Activated CD4-positive, alpha-beta memory T cell treated with anti-CD3 and anti-CD28 coated beads for 36 hours (primary cell): ENCODE measurements around the gene NUP210. TPM values are rescaled to one million over a fixed set of nuclear protein-coding genes. Genes with fewer than 3 reads are reported as not detected.
A peak's percentile ranks its signal among the peaks of the same experiment; 100 is the strongest.

Experiments used
- CTCF ChIA-PET: fragments of 350-600 bp; sonication (Branson Sonifier 250); formaldehyde crosslinking; loops from one replicate; lab custom pipeline; 2021; ENCODE audit warnings: antibody characterized with exemption, inconsistent platforms; lab: Charles Lee
- POLR2A ChIA-PET: fragments of 350-600 bp; sonication (Branson Sonifier 250); formaldehyde crosslinking; loops from one replicate; lab custom pipeline; 2021; ENCODE audit warnings: antibody characterized with exemption; lab: Charles Lee
- DNase-seq: peaks from one replicate; pipeline ENCODE4 v3.0.0-alpha.2; 2020
- H3K27ac Mint-ChIP-seq: one replicate; pipeline ENCODE4 v1.8.0; 2021; ENCODE audit warnings: mixed read lengths
- H3K27me3 Mint-ChIP-seq: one replicate; pipeline ENCODE4 v1.8.0; 2021; ENCODE audit warnings: mixed read lengths
- H3K36me3 Mint-ChIP-seq: one replicate; pipeline ENCODE4 v1.8.0; 2021; ENCODE audit warnings: mixed read lengths
- H3K4me1 Mint-ChIP-seq: one replicate; pipeline ENCODE4 v1.8.0; 2021; ENCODE audit warnings: low read depth, mixed read lengths
- H3K4me3 Mint-ChIP-seq: one replicate; pipeline ENCODE4 v1.8.0; 2021; ENCODE audit warnings: mild to moderate bottlenecking, mixed read lengths
- H3K9me3 Mint-ChIP-seq: one replicate; pipeline ENCODE4 v1.8.0; 2021; ENCODE audit warnings: mixed read lengths
- intact Hi-C: fragments of 100-400 bp; cut with micrococcal nuclease; formaldehyde crosslinking; loops from one replicate; pipeline ENCODE4 v1.15.1; 2023
- total RNA-seq, 2 experiments: library from RNA; stranded (reverse); gene quantifications; one replicate each; pipeline ENCODE4 v1.2.3, GENCODE V29; 2021

Gene NUP210
- total RNA-seq, 2 experiments from 2014 or later = 140 to 144 TPM

DNA sequence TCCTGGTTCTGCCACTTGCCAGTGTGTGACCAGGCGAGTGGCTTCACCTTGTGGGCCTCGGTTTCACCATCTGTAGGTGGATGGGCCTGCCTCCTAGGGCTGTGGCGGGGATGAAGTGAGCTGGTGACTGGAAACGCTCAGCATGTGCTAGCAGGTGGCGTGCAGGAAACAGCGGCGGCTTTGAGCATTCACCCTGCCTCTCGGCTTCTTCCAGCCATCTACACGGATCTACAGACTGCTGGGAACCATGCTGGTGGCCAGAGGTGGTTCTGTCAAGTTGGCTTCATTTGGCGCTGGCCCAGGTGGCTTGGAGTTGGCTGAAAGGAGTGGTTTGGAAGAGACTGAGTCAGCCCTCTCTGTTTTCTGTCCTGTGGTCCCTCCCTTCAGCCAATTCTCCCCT is 106.3 kb downstream of the NUP210 start:
- Mint-ChIP-seq H3K9me3 (no peaks in the 10 kb centered on the region), H3K4me1 (no peaks in the 10 kb centered on the region), H3K36me3 (peaks cover 29% of the 10 kb centered on the region), H3K27ac (no peak overlapping the region), H3K27me3 (no peaks in the 10 kb centered on the region), H3K4me3 (no peak overlapping the region)
- intact Hi-C loops = no loop called here
- ChIA-PET CTCF (no interaction called here), POLR2A (no interaction called here)
- DNase-seq = no peak

DNA sequence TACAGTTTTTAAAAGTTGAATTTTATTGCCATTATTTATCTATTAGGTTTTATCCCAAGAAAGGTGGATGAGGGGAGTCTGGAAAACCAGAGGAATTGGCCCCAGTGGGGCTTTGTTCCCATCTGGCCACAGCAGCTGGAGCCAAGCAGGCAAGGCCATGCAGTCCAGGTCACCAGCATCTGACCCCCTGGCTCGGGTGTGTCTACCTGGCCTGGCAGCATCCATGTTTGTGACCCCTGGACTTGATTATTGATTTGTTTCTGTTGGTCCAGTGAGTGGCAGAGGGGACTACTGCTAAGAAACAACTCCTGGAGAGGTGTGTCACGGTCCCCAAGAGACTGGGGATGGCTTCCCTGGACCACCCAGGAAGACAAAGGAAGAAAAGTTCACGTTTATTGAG is 111.1 kb downstream of the NUP210 start:
- CTCF ChIA-PET = interaction anchor here (1.2 to 3.4 kb wide), 2 partner anchors 144 to 217 kb away, joined by 6 to 19 read pairs; no protein-coding TSS in a partner anchor
- intact Hi-C loops = loop anchor here (5.0 kb wide), 1 partner anchor 143 kb away; no protein-coding TSS in a partner anchor

DNA sequence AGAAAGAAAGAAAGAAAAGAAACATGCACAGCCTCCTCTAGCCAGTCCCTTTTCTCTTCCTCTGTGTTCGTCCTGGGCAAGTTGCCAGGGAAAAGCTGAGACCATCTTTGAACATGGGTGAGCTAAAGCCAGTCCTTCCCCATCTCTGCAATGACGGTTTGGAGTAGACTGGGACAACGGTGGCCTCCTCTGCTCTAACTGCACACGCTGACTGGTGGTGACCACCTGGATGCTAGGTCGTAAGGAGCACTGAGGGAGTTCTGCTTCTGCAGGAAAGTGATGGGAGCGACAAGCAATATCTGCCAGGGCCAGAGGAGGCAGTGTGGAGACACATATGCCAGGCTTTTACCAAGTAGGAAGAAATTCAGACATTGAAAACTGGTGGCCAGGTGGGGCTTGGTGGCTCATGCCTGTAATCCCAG is 111.7 kb downstream of the NUP210 start:
- Mint-ChIP-seq H3K36me3 (no peaks in the 10 kb centered on the region), H3K4me1 (peaks cover 4% of the 10 kb centered on the region), H3K4me3 (no peak overlapping the region), H3K27ac (no peak overlapping the region), H3K27me3 (no peaks in the 10 kb centered on the region), H3K9me3 (no peaks in the 10 kb centered on the region)
- CTCF ChIA-PET = interaction anchor here (1.3 to 3.4 kb wide), 3 partner anchors 11 to 216 kb away, joined by 4 to 19 read pairs (median 10); no protein-coding TSS in a partner anchor
- POLR2A ChIA-PET = no interaction called here
- intact Hi-C loops = loop anchor here (5.0 kb wide), 1 partner anchor 144 kb away; no protein-coding TSS in a partner anchor
- peak; percentile 41 for DNase-seq

More for the DNA sequence above, 111.1 kb downstream of the NUP210 start:
- Mint-ChIP-seq H3K4me3 (no peak overlapping the region), H3K27ac (no peak overlapping the region), H3K4me1 (peaks cover 4% of the 10 kb centered on the region), H3K9me3 (no peaks in the 10 kb centered on the region), H3K36me3 (no peaks in the 10 kb centered on the region), H3K27me3 (no peaks in the 10 kb centered on the region)
- no peak for DNase-seq
- POLR2A ChIA-PET = interaction anchor here (0.7 kb wide), 1 partner anchor 173 kb away, joined by 4 read pairs; no protein-coding TSS in a partner anchor

DNA sequence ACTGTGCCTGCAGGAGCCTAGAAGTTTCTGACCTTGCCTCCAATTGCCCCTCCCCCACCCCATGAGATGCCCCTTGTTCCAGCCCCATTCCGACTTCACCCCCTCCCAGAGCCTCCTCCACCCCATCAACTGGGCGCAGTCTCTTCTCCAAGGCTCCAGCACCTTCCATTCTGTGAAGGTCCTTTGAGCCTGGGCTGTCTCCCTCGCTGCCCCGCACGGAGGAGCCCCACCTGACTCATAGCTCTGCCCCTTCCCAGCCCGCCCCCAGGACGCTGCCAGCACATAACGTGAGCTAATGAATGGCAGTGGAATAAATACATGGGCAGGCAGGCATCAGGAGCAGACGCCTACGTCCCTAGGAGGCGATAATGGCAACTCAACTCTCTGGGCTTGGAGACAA is 113.1 kb downstream of the NUP210 start:
- Mint-ChIP-seq H3K27ac (no peak overlapping the region), H3K9me3 (no peaks in the 10 kb centered on the region), H3K36me3 (no peaks in the 10 kb centered on the region), H3K27me3 (no peaks in the 10 kb centered on the region), H3K4me3 (no peak overlapping the region), H3K4me1 (peaks cover 4% of the 10 kb centered on the region)
- DNase-seq = no peak
- intact Hi-C loops = loop anchor here (5.0 kb wide), 1 partner anchor 145 kb away; no protein-coding TSS in a partner anchor
- ChIA-PET CTCF (interaction anchor here (1.3 to 3.4 kb wide), 3 partner anchors 10 to 215 kb away, joined by 4 to 19 read pairs (median 10); no protein-coding TSS in a partner anchor), POLR2A (no interaction called here)

DNA sequence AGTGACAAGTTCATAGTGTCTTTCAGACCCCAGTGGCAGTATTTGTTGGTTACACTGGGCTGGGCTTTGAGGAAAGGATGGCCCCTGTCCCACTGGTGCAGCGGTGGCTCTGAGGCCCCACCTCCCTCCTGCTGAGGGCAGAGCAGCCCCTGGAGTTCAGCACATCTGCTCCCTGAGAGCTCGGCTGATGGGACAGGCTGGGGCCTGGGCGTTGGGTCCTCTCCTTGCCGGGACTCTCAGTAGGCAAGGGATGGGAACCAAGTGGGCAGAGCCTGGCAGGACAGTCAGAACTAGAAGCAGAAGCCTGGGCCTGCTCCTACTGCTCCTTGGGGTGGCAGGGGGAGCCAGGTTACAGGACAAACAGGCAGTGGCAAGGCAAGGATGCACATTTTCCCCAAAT is 114.5 kb downstream of the NUP210 start:
- H3K9me3 Mint-ChIP-seq = no peaks in the 10 kb centered on the region
- no peak for DNase-seq
- POLR2A ChIA-PET = no interaction called here
- CTCF ChIA-PET = no interaction called here
- H3K27ac Mint-ChIP-seq = no peak overlapping the region
- H3K4me1 Mint-ChIP-seq = peaks cover 4% of the 10 kb centered on the region
- H3K27me3 Mint-ChIP-seq = peaks cover 3% of the 10 kb centered on the region
- no peaks in the 10 kb centered on the region for H3K36me3 Mint-ChIP-seq
- H3K4me3 Mint-ChIP-seq = no peak overlapping the region
- intact Hi-C loops = loop anchor here (5.0 kb wide), 1 partner anchor 147 kb away; no protein-coding TSS in a partner anchor

DNA sequence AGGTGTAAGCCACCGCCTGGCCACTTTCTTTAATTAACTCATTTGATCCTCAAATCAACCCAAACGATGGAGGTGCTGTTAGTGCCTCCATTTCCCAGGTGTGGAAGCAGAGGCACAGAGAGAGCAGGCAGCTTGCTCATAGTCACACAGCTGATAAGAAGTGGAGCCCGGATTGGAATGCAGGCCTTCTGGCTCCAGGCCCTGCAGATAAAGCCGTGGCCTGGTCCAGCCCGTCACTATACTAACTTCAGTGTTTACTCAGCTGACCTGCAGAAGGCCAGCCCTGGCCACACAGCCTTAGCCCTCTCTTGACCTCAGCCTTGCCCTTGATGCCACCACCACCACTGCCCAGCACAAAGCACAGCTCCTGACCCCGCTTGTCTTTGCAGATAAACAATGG is 116.7 kb downstream of the NUP210 start:
- intact Hi-C loops = no loop called here
- ChIA-PET CTCF (interaction anchor here (1.7 kb wide), 1 partner anchor 148 kb away, joined by 4 read pairs; no protein-coding TSS in a partner anchor), POLR2A (no interaction called here)
- no peaks in the 10 kb centered on the region for H3K36me3 Mint-ChIP-seq
- no peaks in the 10 kb centered on the region for H3K9me3 Mint-ChIP-seq
- no peak overlapping the region for H3K4me3 Mint-ChIP-seq
- H3K27ac Mint-ChIP-seq = no peak overlapping the region
- DNase-seq = no peak
- H3K27me3 Mint-ChIP-seq = peaks cover 5% of the 10 kb centered on the region
- peaks cover 2% of the 10 kb centered on the region for H3K4me1 Mint-ChIP-seq

DNA sequence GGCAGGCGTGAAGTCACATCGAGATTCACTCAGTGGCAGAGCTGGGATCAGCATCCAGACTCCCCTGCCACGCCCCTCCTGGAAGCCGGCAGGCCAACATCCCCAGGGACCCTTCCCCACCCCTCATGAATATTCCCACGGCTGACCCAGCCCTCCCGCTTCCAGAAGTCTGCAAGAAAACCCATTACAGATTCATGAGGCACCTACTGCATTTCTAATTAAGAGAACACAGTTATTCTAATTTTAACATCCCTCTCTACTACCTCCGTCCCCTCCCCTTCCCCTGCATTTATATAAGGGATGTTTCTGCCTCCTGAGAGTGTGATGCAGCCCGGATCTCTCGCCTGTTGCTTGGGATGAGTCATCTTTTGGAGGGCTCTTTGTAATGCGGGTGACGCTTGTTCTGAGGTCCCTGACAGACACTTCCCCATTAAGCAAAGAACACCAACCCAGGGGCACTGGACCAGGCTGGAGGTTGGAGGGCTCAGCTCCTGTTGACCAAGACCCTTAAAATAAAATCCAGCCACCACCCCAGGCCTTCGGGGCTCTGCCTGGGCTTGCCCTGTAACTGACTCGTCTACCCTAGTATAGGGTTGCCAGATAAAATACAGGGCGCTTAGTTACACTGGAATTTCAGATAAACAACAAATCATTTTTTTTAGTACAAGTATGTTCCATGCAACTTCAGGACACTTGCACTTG is 118.7 kb downstream of the NUP210 start:
- H3K36me3 Mint-ChIP-seq = no peaks in the 10 kb centered on the region
- H3K4me3 Mint-ChIP-seq = no peak overlapping the region
- H3K27me3 Mint-ChIP-seq = peaks cover 12% of the 10 kb centered on the region
- peak; percentile 17 for DNase-seq
- intact Hi-C loops = no loop called here
- no peak overlapping the region for H3K27ac Mint-ChIP-seq
- H3K9me3 Mint-ChIP-seq = no peaks in the 10 kb centered on the region
- POLR2A ChIA-PET = interaction anchor here (0.6 kb wide), 1 partner anchor 1410 kb away, joined by 3 read pairs; no protein-coding TSS in a partner anchor
- H3K4me1 Mint-ChIP-seq = peaks cover 2% of the 10 kb centered on the region
- CTCF ChIA-PET = interaction anchor here (1.7 kb wide), 1 partner anchor 150 kb away, joined by 4 read pairs; no protein-coding TSS in a partner anchor

DNA sequence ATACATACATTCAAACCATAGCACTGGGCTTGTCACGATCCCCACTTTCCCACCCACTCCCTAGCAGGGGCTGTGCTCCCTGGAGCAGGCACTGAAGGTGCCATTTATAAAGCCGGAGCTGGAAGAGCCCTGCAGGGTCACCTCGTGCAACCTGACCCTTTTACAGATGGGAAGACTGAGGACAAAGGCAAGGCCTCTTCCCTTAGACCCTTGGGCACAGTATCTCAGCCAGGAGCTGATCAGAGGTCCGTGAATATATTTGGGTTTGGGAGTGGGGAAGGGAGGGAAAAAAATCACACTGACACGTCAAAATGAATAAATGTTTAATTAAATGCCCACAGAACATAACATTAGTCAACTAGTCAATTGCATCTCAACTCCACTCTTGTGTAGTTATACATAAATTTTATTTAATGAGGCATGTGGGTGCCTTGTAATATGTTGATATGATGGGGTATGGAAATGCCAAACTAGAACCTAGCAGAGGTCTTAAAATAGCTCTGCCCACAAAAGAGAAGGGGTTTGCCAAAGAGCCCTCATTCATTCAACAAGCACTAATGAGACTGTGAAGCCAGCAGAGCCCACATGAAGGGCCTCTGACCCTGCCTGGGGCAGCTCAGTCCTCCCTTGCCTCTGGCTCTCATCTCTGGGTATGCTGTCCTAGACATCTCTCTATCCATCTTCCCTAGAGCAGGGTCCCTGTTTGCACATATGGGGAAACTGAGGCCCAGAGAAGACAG is 119.4 kb downstream of the NUP210 start:
- intact Hi-C loops = no loop called here
- POLR2A ChIA-PET = interaction anchor here (0.6 kb wide), 1 partner anchor 1409 kb away, joined by 3 read pairs; no protein-coding TSS in a partner anchor
- Mint-ChIP-seq H3K4me3 (no peak overlapping the region), H3K27ac (no peak overlapping the region), H3K9me3 (no peaks in the 10 kb centered on the region), H3K36me3 (no peaks in the 10 kb centered on the region), H3K4me1 (peaks cover 2% of the 10 kb centered on the region), H3K27me3 (peaks cover 17% of the 10 kb centered on the region)
- CTCF ChIA-PET = no interaction called here
- DNase-seq = no peak

DNA sequence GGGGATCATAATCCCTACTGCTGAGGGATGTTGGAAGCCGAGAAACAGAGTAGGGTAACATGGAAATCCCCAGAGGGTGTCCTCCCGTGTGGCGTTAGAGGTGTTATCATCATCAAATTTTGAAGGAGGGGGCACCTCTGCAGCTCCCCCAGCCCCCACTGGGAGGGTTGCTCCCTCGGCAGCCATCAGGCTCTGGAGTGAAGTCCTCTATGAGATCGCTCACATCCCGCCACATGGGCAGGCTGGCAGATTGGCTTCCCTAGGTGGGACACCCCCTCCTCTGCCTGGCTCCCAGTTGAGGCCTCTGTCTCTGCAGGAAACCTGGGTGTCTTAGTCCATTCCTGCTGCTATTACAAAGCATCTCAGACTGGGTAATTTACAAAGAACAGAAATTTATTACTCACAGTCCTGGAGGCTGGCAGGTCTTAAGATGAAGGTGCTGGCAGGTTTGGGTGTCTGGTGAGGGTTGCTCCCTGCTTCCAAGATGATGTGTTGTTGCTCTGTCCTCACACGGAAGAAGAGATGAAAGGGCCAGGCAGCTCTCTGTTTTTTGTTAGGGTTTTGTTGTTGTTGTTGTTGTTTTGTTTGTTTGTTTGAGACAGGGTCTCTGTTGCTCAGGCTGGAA is 120.5 kb downstream of the NUP210 start:
- ChIA-PET POLR2A (no interaction called here), CTCF (no interaction called here)
- H3K4me1 Mint-ChIP-seq = peaks cover 2% of the 10 kb centered on the region
- intact Hi-C loops = no loop called here
- H3K27me3 Mint-ChIP-seq = peaks cover 20% of the 10 kb centered on the region
- H3K4me3 Mint-ChIP-seq = no peak overlapping the region
- no peaks in the 10 kb centered on the region for H3K9me3 Mint-ChIP-seq
- no peak overlapping the region for H3K27ac Mint-ChIP-seq
- DNase-seq = no peak
- no peaks in the 10 kb centered on the region for H3K36me3 Mint-ChIP-seq

DNA sequence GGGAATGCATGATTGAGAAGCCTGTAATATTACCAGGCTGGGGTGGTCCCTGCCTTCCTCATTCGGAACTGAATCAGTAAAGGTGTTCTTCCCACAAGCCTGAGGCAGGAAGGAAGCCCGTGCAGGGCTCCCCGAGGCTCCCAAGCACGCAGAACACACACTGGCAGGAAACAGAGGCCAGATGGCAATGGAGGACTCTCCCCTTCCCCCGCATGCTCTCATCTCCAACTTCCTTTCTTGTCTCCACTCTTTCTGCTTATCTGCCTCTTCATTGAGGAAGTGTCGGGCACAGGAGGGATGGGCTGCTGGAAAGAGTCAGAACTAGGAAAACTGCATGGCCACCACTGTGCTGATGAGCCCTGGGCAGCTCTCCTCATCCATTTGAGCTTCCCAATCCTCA is 123.5 kb downstream of the NUP210 start:
- POLR2A ChIA-PET = no interaction called here

DNA sequence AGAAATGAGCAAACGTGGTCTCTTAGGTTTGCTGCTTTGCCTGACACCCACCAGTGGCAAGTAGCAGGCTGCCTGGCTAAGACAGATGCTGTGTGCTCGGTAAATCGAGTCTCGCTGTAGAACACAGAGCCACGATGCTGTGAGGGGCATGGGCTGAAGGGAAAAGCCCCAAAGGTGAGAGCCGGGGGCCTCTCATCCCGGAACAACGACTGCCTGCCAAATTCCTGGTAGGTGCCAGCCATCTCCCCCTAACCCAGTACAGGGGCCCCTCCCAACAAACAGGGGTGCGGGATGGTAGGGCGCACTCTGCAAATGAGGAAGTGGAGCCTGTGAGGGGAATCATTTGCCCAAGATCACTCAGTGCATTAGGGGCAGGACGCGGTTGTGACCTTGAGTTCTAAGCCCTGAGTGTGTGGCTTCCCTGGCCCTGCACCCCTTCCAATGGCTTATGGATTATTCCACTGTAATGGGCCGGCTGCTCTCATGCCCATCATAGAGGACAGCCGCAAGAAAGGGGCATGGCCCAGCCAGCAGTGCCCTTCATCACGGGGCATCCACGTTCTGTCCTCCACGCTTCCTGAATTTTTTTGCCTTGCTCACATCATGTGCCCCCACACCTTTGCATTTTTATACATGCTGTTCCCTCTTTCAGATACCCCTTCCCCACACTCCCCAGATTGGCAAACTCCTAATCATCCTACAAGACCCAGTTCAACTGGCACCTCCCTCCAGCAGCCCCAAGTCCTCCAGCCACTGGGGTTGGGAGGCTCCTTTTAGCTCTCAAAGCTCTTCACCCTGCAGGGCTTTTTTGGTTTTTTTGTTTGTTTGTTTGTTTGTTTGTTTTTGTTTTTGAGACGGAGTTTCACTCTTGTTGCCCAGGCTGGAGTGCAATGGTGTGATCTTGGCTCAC is 125.4 kb downstream of the NUP210 start:
- Mint-ChIP-seq H3K36me3 (no peaks in the 10 kb centered on the region), H3K27ac (no peak overlapping the region), H3K9me3 (no peaks in the 10 kb centered on the region), H3K4me3 (no peak overlapping the region), H3K4me1 (peaks cover 2% of the 10 kb centered on the region), H3K27me3 (peaks cover 26% of the 10 kb centered on the region)
- ChIA-PET CTCF (interaction anchor here (0.6 kb wide), 1 partner anchor 11 kb away, joined by 3 read pairs; no protein-coding TSS in a partner anchor), POLR2A (no interaction called here)
- no peak for DNase-seq
- intact Hi-C loops = no loop called here

More for the DNA sequence above, 123.5 kb downstream of the NUP210 start:
- DNase-seq = no peak
- peaks cover 2% of the 10 kb centered on the region for H3K4me1 Mint-ChIP-seq
- no peak overlapping the region for H3K27ac Mint-ChIP-seq
- no peaks in the 10 kb centered on the region for H3K9me3 Mint-ChIP-seq
- no peaks in the 10 kb centered on the region for H3K36me3 Mint-ChIP-seq
- peaks cover 29% of the 10 kb centered on the region for H3K27me3 Mint-ChIP-seq
- intact Hi-C loops = no loop called here
- CTCF ChIA-PET = interaction anchor here (1.1 to 1.2 kb wide), 2 partner anchors 11 to 34 kb away, joined by 3 to 4 read pairs; no protein-coding TSS in a partner anchor
- H3K4me3 Mint-ChIP-seq = no peak overlapping the region
